ENCODE data around the gene SUN5. TPM values are rescaled to one million over a fixed set of nuclear protein-coding genes. Genes with fewer than 3 reads are reported as not detected.

SUN5 gene
- total RNA-seq, 1 experiment from 2014 or later = not detected

- CTCF ChIA-PET = no interaction called here
- POLR2A ChIA-PET = no interaction called here
- ATAC-seq = no peak
- H3K4me3 Mint-ChIP-seq = no peak overlapping the region
- no peak for TF ChIP-seq USF1 (CRISPR knock-in tag; IDR thresholded peaks at IDR 0.05)
- H3K27ac Mint-ChIP-seq = no peak overlapping the region
- peaks cover 6% of the 10 kb centered on the region; the same call in 1 of the 2 replicates for H3K9me3 Mint-ChIP-seq
- H3K27me3 Mint-ChIP-seq (ENCODE audit: low read depth) = peaks cover 4% of the 10 kb centered on the region
- no peak for DNase-seq (ENCODE audit: low spot score)
- no peaks in the 10 kb centered on the region for H3K4me1 Mint-ChIP-seq
- H3K36me3 Mint-ChIP-seq = no peaks in the 10 kb centered on the region
These were observed 24.6 kb upstream of the SUN5 start for GRCh38 chr20:33028875-33029274.

GRCh38 chr20:33027769-33028751, 23.8 kb upstream of the SUN5 start:
- no peak for TF ChIP-seq JAZF1 (CRISPR knock-in tag; IDR thresholded peaks at IDR 0.05)
- TF ChIP-seq JUN (CRISPR knock-in tag; IDR thresholded peaks at IDR 0.05) = no peak
- TF ChIP-seq ETV6 (CRISPR knock-in tag; IDR thresholded peaks at IDR 0.05) = no peak
- TF ChIP-seq ZNF416 (CRISPR knock-in tag; IDR thresholded peaks at IDR 0.05) = no peak
- TF ChIP-seq TEAD1 (CRISPR knock-in tag; IDR thresholded peaks at IDR 0.05) = no peak
- no peak for TF ChIP-seq MAX (CRISPR knock-in tag; IDR thresholded peaks at IDR 0.05)
- no peak for TF ChIP-seq FOXP4 (CRISPR knock-in tag; IDR thresholded peaks at IDR 0.05)
- no peak for TF ChIP-seq SOX15 (CRISPR knock-in tag; IDR thresholded peaks at IDR 0.05)
- no peak for TF ChIP-seq ZNF138 (CRISPR knock-in tag; conservative IDR thresholded peaks at IDR 0.05)
- no peak for TF ChIP-seq E2F1 (CRISPR knock-in tag; IDR thresholded peaks at IDR 0.05)
- Mint-ChIP-seq H3K9me3 (peaks cover 1% of the 10 kb centered on the region; the same call in 1 of the 2 replicates), H3K36me3 (no peaks in the 10 kb centered on the region), H3K4me3 (no peak overlapping the region), H3K27ac (no peak overlapping the region), H3K27me3 (ENCODE audit: low read depth) (peaks cover under 1% of the 10 kb centered on the region), H3K4me1 (no peaks in the 10 kb centered on the region)
- ATAC-seq (no peak), DNase-seq (ENCODE audit: low spot score) (no peak)
- CTCF ChIA-PET = interaction anchor here (0.8 kb wide), 1 partner anchor 134 kb away, joined by 3 read pairs; no protein-coding TSS in a partner anchor
- POLR2A ChIA-PET = no interaction called here

- ATAC-seq (no peak), DNase-seq (ENCODE audit: low spot score) (no peak)
- no peak for TF ChIP-seq SMAD3 (CRISPR knock-in tag; IDR thresholded peaks at IDR 0.05; ENCODE audit: borderline replicate concordance)
- Mint-ChIP-seq H3K4me3 (no peak overlapping the region), H3K27me3 (ENCODE audit: low read depth) (no peaks in the 10 kb centered on the region; the same call in 1 of the 2 replicates), H3K36me3 (no peaks in the 10 kb centered on the region), H3K27ac (no peak overlapping the region), H3K4me1 (no peaks in the 10 kb centered on the region), H3K9me3 (no peaks in the 10 kb centered on the region)
- ChIA-PET CTCF (interaction anchor here (0.8 to 0.9 kb wide), 2 partner anchors 69 to 133 kb away, joined by 3 read pairs; no protein-coding TSS in a partner anchor), POLR2A (no interaction called here)
These were observed 22.8 kb upstream of the SUN5 start for GRCh38 chr20:33026779-33027759.
